Activated CD4-positive, alpha-beta memory T cell treated with anti-CD3 and anti-CD28 coated beads for 36 hours (primary cell): ENCODE data around the gene HRAS. TPM values are rescaled to one million over a fixed set of nuclear protein-coding genes. Genes with fewer than 3 reads are reported as not detected.
A peak's percentile ranks its signal among the peaks of the same experiment; 100 is the strongest.

Experiments
- CTCF ChIA-PET: fragments of 350-600 bp; sonication (Branson Sonifier 250); formaldehyde crosslinking; loops from one replicate; lab custom pipeline; 2021; ENCODE audit warnings: antibody characterized with exemption, inconsistent platforms; lab: Charles Lee
- POLR2A ChIA-PET: fragments of 350-600 bp; sonication (Branson Sonifier 250); formaldehyde crosslinking; loops from one replicate; lab custom pipeline; 2021; ENCODE audit warnings: antibody characterized with exemption; lab: Charles Lee
- DNase-seq: peaks from one replicate; pipeline ENCODE4 v3.0.0-alpha.2; 2020
- H3K27ac Mint-ChIP-seq: one replicate; pipeline ENCODE4 v1.8.0; 2021; ENCODE audit warnings: mixed read lengths
- H3K27me3 Mint-ChIP-seq: one replicate; pipeline ENCODE4 v1.8.0; 2021; ENCODE audit warnings: mixed read lengths
- H3K36me3 Mint-ChIP-seq: one replicate; pipeline ENCODE4 v1.8.0; 2021; ENCODE audit warnings: mixed read lengths
- H3K4me1 Mint-ChIP-seq: one replicate; pipeline ENCODE4 v1.8.0; 2021; ENCODE audit warnings: low read depth, mixed read lengths
- H3K4me3 Mint-ChIP-seq: one replicate; pipeline ENCODE4 v1.8.0; 2021; ENCODE audit warnings: mild to moderate bottlenecking, mixed read lengths
- H3K9me3 Mint-ChIP-seq: one replicate; pipeline ENCODE4 v1.8.0; 2021; ENCODE audit warnings: mixed read lengths
- intact Hi-C: fragments of 100-400 bp; cut with micrococcal nuclease; formaldehyde crosslinking; loops from one replicate; pipeline ENCODE4 v1.15.1; 2023
- total RNA-seq, 2 experiments: library from RNA; stranded (reverse); gene quantifications; one replicate each; pipeline ENCODE4 v1.2.3, GENCODE V29; 2021

HRAS gene
- total RNA-seq, 2 experiments from 2014 or later, result 39.8 to 42.0 TPM

DNA sequence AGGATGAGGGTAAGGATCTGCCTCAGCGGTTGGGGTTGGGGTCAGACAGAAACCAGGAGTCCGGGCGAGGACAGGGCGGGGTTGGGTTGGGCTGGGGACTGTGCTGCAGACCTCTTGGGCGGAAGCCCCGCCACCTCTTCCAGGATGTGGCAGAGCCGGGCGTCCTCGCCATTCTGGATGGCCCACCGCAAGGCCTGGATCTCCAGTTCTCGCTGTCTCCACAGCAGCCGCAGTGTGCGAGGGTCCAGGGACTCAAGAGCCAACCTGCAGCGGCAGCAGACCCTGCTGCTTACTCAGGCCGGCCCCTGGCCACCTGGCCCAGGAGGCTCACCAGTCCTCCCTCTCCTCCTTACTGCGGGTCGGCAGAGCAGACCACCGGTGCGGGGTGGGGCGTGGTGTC is 23.1 kb upstream of the HRAS start:
- Mint-ChIP-seq H3K4me3 (no peak overlapping the region), H3K36me3 (peaks cover under 1% of the 10 kb centered on the region), H3K27ac (no peak overlapping the region), H3K27me3 (peaks cover 5% of the 10 kb centered on the region), H3K9me3 (no peaks in the 10 kb centered on the region), H3K4me1 (peaks cover 14% of the 10 kb centered on the region)
- intact Hi-C loops, result no loop called here
- ChIA-PET CTCF (no interaction called here), POLR2A (no interaction called here)
- DNase-seq, result no peak

DNA sequence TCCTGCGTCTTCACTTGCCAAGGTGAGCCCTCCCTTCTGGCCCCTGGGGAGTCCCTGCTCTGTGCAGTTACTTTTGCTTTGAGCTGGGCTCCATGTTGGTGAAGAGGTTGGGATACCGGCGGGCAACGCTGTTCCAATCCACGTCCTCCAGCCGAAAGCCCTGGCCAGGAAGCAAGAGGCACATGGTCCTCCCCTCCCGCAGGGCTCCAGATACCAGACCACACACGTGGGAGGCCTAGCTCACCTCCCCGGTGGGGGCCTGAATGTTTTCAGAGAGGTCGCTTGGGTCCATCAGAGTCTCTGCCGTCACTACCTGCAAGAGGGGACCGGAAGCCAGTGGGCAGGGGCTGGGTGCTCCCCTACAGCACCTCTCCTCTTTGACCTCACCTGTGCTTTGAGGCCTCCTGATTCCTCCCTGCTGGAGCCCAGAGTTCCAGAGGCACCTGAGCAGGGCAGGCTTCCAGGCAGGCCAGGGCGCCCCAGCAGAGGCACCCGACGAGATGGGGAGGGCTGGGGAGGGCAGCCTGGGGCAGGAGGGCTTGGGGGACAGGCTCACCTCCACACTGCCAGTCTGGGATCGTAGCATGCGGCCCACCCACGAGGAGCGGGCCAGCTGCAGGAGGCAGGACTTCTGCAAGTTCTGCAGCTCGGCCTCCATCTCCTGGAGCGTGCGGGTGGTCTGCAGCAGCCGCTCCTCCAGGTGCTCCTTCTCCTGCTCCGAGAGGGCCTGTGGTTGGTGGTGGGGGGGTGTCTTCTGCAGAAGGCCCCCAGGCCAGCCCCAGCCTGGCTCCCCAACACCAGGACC is 22.2 kb upstream of the HRAS start:
- no peak overlapping the region for H3K4me3 Mint-ChIP-seq
- H3K4me1 Mint-ChIP-seq, result peaks cover 14% of the 10 kb centered on the region
- no peaks in the 10 kb centered on the region for H3K36me3 Mint-ChIP-seq
- intact Hi-C loops, result no loop called here
- ChIA-PET CTCF (interaction anchor here (1.6 to 5.2 kb wide), 2 partner anchors 30 to 166 kb away, joined by 4 to 129 read pairs; no protein-coding TSS in a partner anchor), POLR2A (no interaction called here)
- no peaks in the 10 kb centered on the region for H3K9me3 Mint-ChIP-seq
- no peak for DNase-seq
- peaks cover 5% of the 10 kb centered on the region for H3K27me3 Mint-ChIP-seq
- no peak overlapping the region for H3K27ac Mint-ChIP-seq

DNA sequence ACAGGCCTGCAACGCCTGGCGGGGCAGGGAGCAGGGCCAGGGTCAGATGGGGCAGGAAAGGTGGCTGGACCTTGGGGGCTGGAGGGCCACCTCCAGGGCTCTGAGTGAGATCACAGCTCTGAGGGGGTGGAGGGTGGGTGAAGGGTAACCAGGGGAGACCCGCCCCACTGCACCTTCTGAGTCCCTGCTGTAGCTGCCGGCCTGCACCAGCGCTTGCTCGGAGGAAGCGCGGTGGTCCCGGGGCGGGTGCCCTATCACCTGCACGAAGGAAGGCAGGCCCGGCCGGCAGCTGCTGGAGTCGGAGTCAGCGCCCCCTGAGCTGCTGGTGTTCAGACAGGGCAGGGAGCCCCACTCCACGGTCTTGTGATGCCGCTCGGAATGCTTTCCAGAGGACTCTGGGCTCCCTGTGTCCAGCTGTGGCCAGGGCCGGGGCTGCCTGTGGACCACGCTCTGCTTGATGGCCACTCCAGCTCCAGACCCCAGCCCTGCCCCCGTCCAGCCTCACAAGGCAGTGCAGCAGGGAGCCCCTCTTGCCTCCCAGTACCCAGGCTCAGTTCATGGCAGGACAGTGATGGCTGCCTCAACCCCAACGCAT is 21.4 kb upstream of the HRAS start:
- H3K4me1 Mint-ChIP-seq, result peaks cover 14% of the 10 kb centered on the region
- H3K36me3 Mint-ChIP-seq, result no peaks in the 10 kb centered on the region
- H3K27me3 Mint-ChIP-seq, result peaks cover 5% of the 10 kb centered on the region
- CTCF ChIA-PET, result interaction anchor here (1.0 to 5.2 kb wide), 4 partner anchors 19 to 167 kb away, joined by 3 to 129 read pairs (median 10); partner anchors contain the start of genes DEAF1, PHRF1 and TMEM80
- H3K9me3 Mint-ChIP-seq, result no peaks in the 10 kb centered on the region
- no peak for DNase-seq
- intact Hi-C loops, result no loop called here
- H3K4me3 Mint-ChIP-seq, result no peak overlapping the region
- no peak overlapping the region for H3K27ac Mint-ChIP-seq
- POLR2A ChIA-PET, result interaction anchor here (0.9 kb wide), 1 partner anchor 38 kb away, joined by 3 read pairs; no protein-coding TSS in a partner anchor

DNA sequence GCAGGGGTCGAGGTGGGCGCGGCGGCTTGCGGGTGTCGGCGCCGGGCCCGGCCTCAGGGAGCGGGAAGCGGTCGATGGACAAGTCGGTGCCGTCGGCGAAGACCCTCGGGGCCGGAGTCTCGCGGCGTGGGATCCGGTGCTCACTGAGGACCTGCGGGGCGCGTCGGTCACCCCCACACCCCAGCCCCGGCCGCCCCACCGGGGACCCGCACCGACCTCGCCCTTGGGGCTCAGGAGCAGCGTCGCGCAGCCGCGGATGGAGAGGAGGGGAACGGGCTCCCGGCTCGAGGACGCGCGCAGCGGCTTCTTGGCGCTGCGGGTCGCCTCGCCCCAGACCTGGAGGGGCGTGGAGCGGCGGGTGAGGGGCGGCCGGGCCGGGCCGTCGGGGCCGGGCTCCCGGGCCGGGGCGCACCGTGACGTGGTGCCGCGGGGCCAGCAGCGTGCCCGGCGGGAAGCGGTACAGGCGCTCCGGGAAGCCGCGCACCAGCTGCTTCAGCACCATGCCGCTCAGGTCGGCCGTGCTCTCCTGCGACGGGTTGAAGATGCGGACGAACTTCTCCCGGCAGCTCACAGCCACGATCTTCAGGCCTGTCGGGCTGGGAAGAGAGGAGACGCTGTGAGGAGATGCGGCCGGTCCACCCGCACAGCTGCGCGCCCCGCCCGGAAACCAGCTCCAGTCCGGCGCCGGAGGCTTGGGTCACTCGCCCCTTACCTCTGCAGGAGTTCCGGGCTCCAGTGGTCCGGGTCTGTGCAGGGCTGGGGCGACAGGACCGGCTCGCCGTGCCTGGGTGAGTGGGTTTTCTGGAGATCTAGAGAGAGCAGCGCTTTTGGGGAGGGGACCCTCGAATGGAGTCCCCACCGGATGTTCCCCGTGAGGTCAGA is 20.6 kb upstream of the HRAS start:
- Mint-ChIP-seq H3K9me3 (no peaks in the 10 kb centered on the region), H3K27ac (no peak overlapping the region), H3K36me3 (no peaks in the 10 kb centered on the region), H3K4me1 (peaks cover 10% of the 10 kb centered on the region), H3K4me3 (no peak overlapping the region), H3K27me3 (peaks cover 5% of the 10 kb centered on the region)
- POLR2A ChIA-PET, result interaction anchor here (0.9 kb wide), 1 partner anchor 37 kb away, joined by 3 read pairs; no protein-coding TSS in a partner anchor
- CTCF ChIA-PET, result interaction anchor here (0.6 to 5.2 kb wide), 9 partner anchors 9 to 168 kb away, joined by 3 to 129 read pairs (median 5); partner anchors contain the start of genes DEAF1, HRAS, PHRF1 and TMEM80
- DNase-seq, result no peak
- intact Hi-C loops, result loop anchor here (1.0 kb wide), 1 partner anchor 167 kb away; no protein-coding TSS in a partner anchor

DNA sequence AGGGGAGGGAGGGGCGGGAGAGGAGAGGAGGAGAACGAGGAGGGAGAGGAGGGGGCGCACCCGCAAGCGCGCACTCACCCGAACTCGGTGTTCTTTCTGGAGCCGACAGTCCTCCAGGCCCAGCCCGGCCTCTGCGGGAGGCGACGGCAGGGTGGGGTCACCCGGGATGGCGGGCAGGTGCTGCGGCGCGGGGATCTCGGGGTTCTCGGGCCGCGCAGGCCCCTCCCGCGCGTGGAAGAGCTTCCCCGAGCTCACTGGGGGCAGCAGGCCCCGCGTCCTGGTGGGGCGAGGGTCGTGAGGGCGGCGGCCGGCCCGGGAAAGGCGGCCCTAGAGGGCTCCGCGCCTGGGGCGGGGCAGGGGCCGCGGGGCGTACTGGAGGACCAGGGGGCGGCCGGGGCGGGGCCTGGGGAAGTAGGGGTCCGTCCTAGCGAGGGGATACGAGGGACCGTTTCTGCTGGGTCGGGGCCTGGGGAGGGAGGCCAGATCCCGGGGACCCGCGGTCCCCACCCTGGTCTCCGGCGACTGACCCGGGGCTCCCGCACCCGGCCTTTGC is 19.9 kb upstream of the HRAS start:
- ChIA-PET CTCF (interaction anchor here (0.6 to 5.2 kb wide), 14 partner anchors 8 to 195 kb away, joined by 3 to 129 read pairs (median 6); partner anchors contain the start of genes DEAF1, HRAS, PHRF1 and TALDO1), POLR2A (no interaction called here)
- H3K4me3 Mint-ChIP-seq, result no peak overlapping the region
- intact Hi-C loops, result loop anchor here (1.0 kb wide), 1 partner anchor 168 kb away; no protein-coding TSS in a partner anchor
- H3K9me3 Mint-ChIP-seq, result no peaks in the 10 kb centered on the region
- DNase-seq, result no peak
- no peaks in the 10 kb centered on the region for H3K36me3 Mint-ChIP-seq
- peaks cover 5% of the 10 kb centered on the region for H3K27me3 Mint-ChIP-seq
- H3K27ac Mint-ChIP-seq, result no peak overlapping the region
- peaks cover 10% of the 10 kb centered on the region for H3K4me1 Mint-ChIP-seq

DNA sequence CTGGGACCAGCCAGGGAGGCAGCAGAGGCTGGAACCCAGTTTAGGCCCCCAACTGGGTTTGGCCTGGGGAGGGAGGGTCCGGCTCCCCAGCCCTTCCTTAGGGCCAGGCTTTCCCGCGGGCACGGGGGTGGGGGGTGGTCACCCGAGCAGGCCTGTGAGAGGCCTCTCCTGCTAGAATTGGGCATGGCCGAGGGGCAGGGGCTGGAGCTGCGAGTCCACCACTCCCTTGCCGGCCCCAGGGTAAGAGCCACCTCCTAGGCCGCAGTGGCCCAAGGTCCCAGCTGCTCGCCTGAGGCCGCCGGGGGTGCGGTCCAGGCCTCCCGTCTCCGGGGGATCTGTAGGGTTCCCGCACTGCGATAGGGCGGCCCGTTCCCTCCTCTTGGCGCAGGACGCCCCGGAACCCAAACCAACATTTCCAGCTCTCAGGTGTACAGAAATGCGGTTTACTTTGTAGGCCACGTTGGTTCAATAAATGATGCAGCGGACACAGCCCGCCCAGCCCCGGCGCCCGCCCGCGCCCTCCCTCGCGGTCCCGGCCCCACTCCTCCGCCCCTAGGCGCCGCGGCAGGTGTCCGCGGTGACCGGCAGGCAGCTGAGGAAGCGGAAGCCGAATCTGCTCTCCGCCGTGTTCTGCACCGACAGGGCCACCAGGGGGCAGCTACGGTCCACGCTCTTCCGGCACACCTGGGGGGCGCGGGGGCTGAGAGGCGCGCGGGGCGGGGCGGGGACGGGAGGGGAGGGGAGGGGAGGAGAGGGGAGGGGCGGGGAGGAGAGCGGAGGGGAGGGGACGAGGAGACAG is 19.3 kb upstream of the HRAS start:
- no peak overlapping the region for H3K27ac Mint-ChIP-seq
- intact Hi-C loops, result loop anchor here (1.0 kb wide), 1 partner anchor 169 kb away; no protein-coding TSS in a partner anchor
- DNase-seq, result peak; percentile 82
- peaks cover 5% of the 10 kb centered on the region for H3K27me3 Mint-ChIP-seq
- H3K36me3 Mint-ChIP-seq, result no peaks in the 10 kb centered on the region
- peak overlapping the region; percentile 16 for H3K4me3 Mint-ChIP-seq
- ChIA-PET CTCF (interaction anchor here (0.7 to 5.2 kb wide), 23 partner anchors 9 to 196 kb away, joined by 3 to 129 read pairs (median 5); partner anchors contain the start of genes DEAF1, HRAS, PHRF1 and SCT), POLR2A (no interaction called here)
- peaks cover 4% of the 10 kb centered on the region for H3K4me1 Mint-ChIP-seq
- H3K9me3 Mint-ChIP-seq, result no peaks in the 10 kb centered on the region

DNA sequence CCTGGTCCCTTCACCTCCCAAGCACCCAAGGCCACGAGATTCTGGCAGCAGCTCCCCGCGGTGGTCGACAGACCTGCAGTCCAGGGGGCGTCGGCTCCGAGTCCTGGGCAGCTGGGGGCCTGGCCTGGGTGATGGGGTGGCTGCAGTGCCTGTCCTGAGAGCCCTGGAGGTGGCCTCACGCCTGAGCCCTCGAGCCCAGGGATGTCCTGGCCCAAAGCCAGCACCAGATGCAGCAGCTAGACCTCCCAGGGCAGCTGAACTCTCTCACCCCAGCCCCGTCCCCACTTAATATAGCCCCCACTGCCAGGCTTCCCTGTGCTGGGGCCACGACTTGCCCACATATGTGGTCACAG is 18.6 kb upstream of the HRAS start:
- intact Hi-C loops, result no loop called here
- no peaks in the 10 kb centered on the region for H3K36me3 Mint-ChIP-seq
- peaks cover 5% of the 10 kb centered on the region for H3K27me3 Mint-ChIP-seq
- no peaks in the 10 kb centered on the region for H3K9me3 Mint-ChIP-seq
- peaks cover 4% of the 10 kb centered on the region for H3K4me1 Mint-ChIP-seq
- no peak overlapping the region for H3K27ac Mint-ChIP-seq
- CTCF ChIA-PET, result interaction anchor here (0.9 to 5.2 kb wide), 13 partner anchors 8 to 194 kb away, joined by 3 to 129 read pairs (median 6); partner anchors contain the start of genes PHRF1, SCT and TALDO1
- no peak for DNase-seq
- POLR2A ChIA-PET, result no interaction called here
- no peak overlapping the region for H3K4me3 Mint-ChIP-seq

DNA sequence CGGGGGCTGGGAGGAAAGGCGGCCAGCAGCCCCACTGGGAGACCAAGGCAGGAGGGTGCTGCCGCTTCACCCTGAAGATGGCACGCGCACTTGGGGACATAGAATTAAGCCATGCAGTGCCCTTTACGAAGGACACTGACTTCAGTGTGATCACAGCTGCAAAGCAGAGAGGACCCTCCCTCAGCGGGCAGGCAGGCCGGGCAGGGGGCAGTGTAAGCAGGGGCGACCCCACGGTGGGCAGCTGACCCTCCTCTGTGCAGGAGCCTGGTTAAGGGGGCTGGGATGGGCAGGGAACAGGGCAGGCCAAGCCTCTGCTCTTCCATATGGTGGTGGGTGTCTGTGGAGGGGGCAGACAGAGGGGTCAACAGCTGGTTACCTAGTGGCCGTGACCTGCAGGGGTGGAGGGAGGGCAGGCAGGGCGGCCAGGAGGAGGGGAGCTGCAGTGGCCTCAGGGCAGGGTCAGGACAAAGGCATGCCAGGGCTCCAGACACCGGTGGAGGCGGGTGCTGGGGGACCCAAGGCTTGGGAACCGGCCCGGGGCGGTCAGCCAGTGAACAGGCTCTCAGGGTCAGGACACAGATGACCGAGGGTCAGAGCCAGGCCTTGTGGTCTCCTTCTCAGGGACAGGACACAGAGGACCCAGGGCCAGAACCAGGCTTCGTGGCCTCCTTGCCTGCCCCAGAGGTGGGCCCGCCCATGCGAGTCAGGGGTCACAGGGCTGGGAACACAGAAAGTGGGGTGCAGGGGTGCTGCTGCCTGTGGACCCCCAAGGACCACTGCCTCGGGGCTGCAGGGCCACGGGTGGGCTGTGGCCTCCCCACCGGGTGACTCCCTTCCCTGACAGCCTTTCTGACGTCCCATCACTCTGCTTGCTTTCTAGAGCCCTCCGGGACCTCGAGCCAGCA is 18.0 kb upstream of the HRAS start:
- CTCF ChIA-PET, result interaction anchor here (1.3 to 5.2 kb wide), 5 partner anchors 8 to 170 kb away, joined by 3 to 129 read pairs (median 8); no protein-coding TSS in a partner anchor
- no peak overlapping the region for H3K4me3 Mint-ChIP-seq

DNA sequence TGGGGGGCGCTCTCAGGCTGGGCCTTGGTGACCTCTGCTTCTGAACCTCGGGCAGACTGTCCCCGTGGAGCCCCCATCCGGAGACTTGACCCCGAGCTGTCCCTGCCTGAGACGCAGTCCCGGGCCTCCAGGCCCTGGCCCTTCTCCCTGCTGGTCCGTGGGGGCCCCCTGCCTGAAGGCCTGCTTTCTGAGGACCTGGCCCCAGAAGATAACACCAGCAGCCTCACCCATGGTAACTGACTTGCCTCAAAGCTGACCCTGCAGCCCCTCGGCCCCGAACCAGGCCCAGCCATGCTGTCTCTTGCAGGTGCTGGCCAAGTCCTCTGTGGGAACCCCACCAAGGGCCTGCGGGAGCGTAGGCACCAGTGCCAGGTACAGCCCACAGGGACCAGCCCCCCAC is 16.2 kb upstream of the HRAS start:
- no peak for DNase-seq
- intact Hi-C loops, result no loop called here
- Mint-ChIP-seq H3K27ac (no peak overlapping the region), H3K4me3 (no peak overlapping the region), H3K9me3 (no peaks in the 10 kb centered on the region), H3K36me3 (no peaks in the 10 kb centered on the region), H3K4me1 (peaks cover 4% of the 10 kb centered on the region), H3K27me3 (peaks cover 2% of the 10 kb centered on the region)
- ChIA-PET CTCF (no interaction called here), POLR2A (interaction anchor here (1.5 kb wide), 1 partner anchor 16 kb away, joined by 3 read pairs; the partner anchor contains the start of gene HRAS)

More for the DNA sequence above, 18.0 kb upstream of the HRAS start:
- DNase-seq, result no peak
- peaks cover 6% of the 10 kb centered on the region for H3K4me1 Mint-ChIP-seq
- H3K36me3 Mint-ChIP-seq, result no peaks in the 10 kb centered on the region
- H3K9me3 Mint-ChIP-seq, result no peaks in the 10 kb centered on the region
- intact Hi-C loops, result no loop called here
- peaks cover 5% of the 10 kb centered on the region for H3K27me3 Mint-ChIP-seq
- H3K27ac Mint-ChIP-seq, result no peak overlapping the region
- POLR2A ChIA-PET, result interaction anchor here (1.5 kb wide), 1 partner anchor 18 kb away, joined by 3 read pairs; the partner anchor contains the start of gene HRAS

DNA sequence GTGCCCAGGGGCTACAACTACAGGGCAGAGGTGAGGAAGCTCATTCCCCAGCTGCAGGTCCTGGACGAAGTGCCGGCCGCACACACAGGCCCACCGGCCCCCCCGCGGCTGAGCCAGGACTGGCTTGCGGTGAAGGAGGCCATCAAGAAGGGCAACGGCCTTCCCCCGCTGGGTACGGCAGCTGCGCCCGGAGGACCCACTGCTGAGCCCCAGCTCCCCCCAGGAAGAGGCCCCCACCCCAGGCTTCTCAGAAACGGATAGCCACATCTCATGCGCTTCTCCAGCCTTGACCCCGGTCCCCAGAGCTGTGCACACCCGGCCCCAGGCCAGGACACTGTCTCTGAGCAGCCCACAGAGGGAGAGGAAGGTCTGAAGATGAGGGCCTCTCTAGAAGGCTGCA is 15.8 kb upstream of the HRAS start:
- DNase-seq, result no peak
- Mint-ChIP-seq H3K9me3 (no peaks in the 10 kb centered on the region), H3K4me3 (no peak overlapping the region), H3K27me3 (no peaks in the 10 kb centered on the region), H3K4me1 (peaks cover 3% of the 10 kb centered on the region), H3K27ac (no peak overlapping the region), H3K36me3 (no peaks in the 10 kb centered on the region)
- ChIA-PET POLR2A (no interaction called here), CTCF (no interaction called here)
- intact Hi-C loops, result no loop called here
